ENCODE results near the gene PREX1. TPM values are rescaled to one million over a fixed set of nuclear protein-coding genes. Genes with fewer than 3 reads are reported as not detected.

PREX1 gene
- total RNA-seq, 2 donors from 2014 or later, result 7.4 to 37.9 TPM

DNA sequence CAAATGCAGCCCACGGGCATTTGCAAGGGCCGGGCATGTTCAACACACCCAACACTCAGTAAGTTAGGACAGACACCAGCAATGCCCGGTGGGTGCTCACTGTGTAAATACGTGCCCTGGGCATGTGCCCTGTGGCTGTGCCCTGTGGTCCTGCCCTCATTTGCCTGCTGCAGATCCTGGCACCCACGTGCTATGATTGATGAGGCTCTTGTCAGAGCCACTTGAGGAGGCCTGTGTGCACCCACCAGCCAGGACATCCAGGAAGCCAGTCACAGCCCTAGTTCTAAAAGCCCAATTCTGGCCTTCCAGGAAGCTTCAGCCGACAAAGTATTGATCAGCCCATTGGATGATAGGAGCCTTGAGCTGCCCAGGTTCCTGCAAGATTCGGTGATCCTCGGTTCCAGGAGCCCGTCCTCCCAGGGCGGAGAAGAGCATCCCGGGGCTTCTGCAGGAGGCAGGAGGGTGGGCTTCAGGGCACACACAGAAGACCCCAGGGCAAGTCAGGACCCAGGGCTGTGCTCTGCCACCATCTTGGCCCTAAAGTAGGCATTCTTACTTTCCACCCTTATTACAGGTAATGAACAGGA is 223.9 kb downstream of the PREX1 start:
- TF ChIP-seq, protein P1, sequence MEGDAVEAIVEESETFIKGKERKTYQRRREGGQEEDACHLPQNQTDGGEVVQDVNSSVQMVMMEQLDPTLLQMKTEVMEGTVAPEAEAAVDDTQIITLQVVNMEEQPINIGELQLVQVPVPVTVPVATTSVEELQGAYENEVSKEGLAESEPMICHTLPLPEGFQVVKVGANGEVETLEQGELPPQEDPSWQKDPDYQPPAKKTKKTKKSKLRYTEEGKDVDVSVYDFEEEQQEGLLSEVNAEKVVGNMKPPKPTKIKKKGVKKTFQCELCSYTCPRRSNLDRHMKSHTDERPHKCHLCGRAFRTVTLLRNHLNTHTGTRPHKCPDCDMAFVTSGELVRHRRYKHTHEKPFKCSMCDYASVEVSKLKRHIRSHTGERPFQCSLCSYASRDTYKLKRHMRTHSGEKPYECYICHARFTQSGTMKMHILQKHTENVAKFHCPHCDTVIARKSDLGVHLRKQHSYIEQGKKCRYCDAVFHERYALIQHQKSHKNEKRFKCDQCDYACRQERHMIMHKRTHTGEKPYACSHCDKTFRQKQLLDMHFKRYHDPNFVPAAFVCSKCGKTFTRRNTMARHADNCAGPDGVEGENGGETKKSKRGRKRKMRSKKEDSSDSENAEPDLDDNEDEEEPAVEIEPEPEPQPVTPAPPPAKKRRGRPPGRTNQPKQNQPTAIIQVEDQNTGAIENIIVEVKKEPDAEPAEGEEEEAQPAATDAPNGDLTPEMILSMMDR (IDR thresholded peaks at IDR 0.05), result no peak
- TF ChIP-seq POLR2A (IDR thresholded peaks at IDR 0.05), result no peak
- TF ChIP-seq POLR2AphosphoS5 (IDR thresholded peaks at IDR 0.05), result no peak
- no peaks in the 10 kb centered on the region for H3K36me3 ChIP-seq
- H3K9me3 ChIP-seq, result no peaks in the 10 kb centered on the region
- no peaks in the 10 kb centered on the region for H3K27me3 ChIP-seq (replicated peaks; ENCODE audit: insufficient read depth)
- no peak overlapping the region for H3K4me3 ChIP-seq
- H3K4me1 ChIP-seq (replicated peaks), result no peaks in the 10 kb centered on the region
- no peak overlapping the region for H3K27ac ChIP-seq
- DNase-seq (ENCODE audit: low spot score), result no peak
- intact Hi-C loops (cut with DNase I), result no loop called here
- WGBS, result 79% methylated on average over 9 of the region's 11 CpGs

DNA sequence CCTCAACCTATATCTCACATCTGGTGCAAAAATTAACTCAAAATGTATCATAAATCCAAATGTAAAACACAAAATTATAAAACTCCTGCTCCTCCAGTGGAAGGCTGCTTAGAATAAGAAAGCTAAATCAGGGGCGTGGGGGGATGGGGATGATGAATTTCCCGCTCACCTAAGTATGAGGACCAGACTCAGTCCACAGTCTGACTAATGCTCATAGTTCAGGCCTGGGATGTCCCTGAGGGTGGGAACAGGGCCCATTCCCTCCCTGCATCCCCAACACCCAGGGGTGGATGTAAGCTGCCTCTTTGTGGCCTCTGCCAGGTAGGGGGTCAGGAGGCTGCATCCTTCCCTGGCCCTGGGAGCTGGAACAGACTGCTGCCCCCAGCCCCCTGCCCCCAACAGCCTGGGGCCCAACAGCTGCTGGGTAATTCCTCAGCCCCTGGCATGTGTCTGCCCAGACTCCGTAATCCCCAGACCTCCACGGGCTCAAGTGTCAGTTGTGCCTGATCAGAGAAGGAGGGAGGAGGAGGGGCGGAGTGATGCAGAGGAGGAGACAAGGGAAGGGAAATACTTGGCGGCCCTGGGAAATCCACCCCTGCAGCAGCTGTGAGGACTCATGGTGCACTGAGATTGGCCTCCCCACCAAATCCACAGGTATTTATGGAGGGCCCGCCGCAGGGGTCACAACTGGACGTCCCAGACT is 224.5 kb downstream of the PREX1 start:
- Histone ChIP-seq H3K27ac (no peak overlapping the region), H3K27me3 (replicated peaks; ENCODE audit: insufficient read depth) (no peaks in the 10 kb centered on the region), H3K4me3 (no peak overlapping the region), H3K9me3 (no peaks in the 10 kb centered on the region), H3K4me1 (replicated peaks) (no peaks in the 10 kb centered on the region), H3K36me3 (no peaks in the 10 kb centered on the region)
- TF ChIP-seq POLR2AphosphoS5 (IDR thresholded peaks at IDR 0.05) (no peak), POLR2A (IDR thresholded peaks at IDR 0.05) (no peak)
- TF ChIP-seq, protein P1 (IDR thresholded peaks at IDR 0.05), result no peak
- intact Hi-C loops (cut with DNase I), result no loop called here
- no peak for DNase-seq (ENCODE audit: low spot score)
- 69% methylated on average over 9 of the region's 9 CpGs for WGBS

DNA sequence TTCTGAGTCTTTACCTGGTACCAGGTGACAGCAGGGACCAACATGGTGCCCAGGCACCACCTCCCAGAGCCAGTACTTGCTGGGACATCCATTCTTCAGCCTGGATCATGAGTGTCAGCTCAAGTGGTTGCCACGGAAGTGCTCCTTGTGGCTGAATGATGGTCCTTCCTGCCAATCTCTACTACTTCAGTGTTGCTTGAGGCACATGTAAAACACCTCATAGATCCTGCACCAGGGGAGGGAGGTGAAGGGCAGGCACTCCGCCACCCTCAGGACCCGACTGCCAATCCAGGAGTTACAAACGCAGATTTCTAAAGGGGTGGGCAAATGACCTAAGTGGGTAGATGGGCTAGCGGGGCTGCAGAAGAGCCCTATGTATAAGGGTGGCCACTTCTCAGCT is 226.0 kb downstream of the PREX1 start:
- no peak overlapping the region for H3K4me3 ChIP-seq
- H3K27ac ChIP-seq, result no peak overlapping the region
- WGBS, result 92% methylated on average over 5 of the region's 5 CpGs
- no peaks in the 10 kb centered on the region for H3K36me3 ChIP-seq
- TF ChIP-seq, protein P1 (IDR thresholded peaks at IDR 0.05), result no peak
- TF ChIP-seq POLR2AphosphoS5 (IDR thresholded peaks at IDR 0.05) (no peak), POLR2A (IDR thresholded peaks at IDR 0.05) (no peak)
- no peaks in the 10 kb centered on the region for H3K27me3 ChIP-seq (replicated peaks; ENCODE audit: insufficient read depth)
- no peaks in the 10 kb centered on the region for H3K9me3 ChIP-seq
- DNase-seq (ENCODE audit: low spot score), result no peak
- intact Hi-C loops (cut with DNase I), result no loop called here
- no peaks in the 10 kb centered on the region for H3K4me1 ChIP-seq (replicated peaks)

DNA sequence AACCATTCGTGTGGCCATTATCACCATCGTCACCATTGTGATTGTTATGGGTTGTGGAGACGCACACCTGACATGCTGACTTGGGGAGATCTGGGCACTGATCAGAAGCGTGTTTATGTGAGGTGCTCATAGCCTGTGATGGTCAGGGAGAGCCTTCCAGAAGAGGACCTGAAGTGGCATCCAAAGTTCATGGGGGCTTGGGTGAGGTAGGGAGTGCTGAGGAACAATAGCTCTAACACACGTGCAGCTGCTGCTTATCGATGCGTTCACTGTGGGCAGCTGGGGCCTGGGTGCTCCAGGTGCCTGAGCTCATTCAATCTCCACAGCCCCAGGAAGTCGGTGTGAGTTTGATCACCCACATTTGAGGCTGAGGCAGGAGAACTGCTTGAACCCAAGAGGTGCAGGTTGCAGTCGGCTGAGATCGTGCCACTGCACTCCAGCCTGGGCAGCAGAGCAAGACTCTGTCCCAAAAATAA is 227.3 kb downstream of the PREX1 start:
- H3K36me3 ChIP-seq, result no peaks in the 10 kb centered on the region
- TF ChIP-seq POLR2A (IDR thresholded peaks at IDR 0.05) (no peak), POLR2AphosphoS5 (IDR thresholded peaks at IDR 0.05) (no peak)
- TF ChIP-seq, protein P1 (IDR thresholded peaks at IDR 0.05), result no peak
- no peak overlapping the region for H3K27ac ChIP-seq
- no peak for DNase-seq (ENCODE audit: low spot score)
- H3K27me3 ChIP-seq (replicated peaks; ENCODE audit: insufficient read depth), result no peaks in the 10 kb centered on the region
- H3K4me3 ChIP-seq, result no peak overlapping the region
- 89% methylated on average over 10 of the region's 10 CpGs for WGBS
- peaks cover 2% of the 10 kb centered on the region for H3K4me1 ChIP-seq (replicated peaks)
- H3K9me3 ChIP-seq, result no peaks in the 10 kb centered on the region
- intact Hi-C loops (cut with DNase I), result no loop called here

Data from prostate gland (tissue), 2 donors.